ENCODE measurements around the gene PLPP3. TPM values are rescaled to one million over a fixed set of nuclear protein-coding genes. Genes with fewer than 3 reads are reported as not detected.

The PLPP3 gene
- total and polyA plus RNA-seq, 9 of the 15 experiments (the other 6 are each of a cell fraction or from before 2014, with no cell fraction given) = 0.07 to 0.54 (median 0.20) TPM

DNA sequence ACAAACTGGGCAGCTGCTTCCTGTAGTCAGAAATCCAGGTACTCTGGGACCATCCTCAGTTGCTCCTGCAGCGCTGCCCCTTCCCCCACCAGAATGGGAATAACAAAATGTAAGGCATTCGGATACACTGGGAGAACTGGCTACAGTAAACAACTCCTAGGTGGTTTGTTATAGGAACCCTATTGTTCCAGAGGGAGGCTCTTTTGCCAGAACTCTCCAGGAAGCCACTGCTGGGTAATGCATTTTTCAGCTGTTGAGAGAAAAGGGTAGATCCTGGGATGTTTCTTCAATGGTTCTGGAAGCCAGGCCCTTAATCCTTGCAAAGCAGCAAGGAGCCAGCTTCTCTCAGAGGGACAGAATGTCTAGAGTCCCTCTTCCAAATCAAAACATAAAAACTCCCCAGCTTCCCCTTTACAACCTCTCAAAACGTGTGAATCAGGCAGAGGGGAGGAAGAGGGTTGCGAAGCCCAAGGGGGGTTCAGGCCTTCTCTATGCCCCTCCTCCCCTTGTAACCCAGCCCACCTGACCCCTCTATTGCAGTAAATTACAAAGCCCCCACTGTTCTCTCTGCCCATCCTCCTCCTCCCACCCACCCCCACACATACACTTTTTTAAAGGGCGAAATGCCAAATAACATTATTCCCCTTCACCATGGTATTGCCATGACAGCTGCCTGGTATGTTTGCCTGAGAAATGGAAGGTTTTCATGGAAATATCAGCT lies 29.1 kb downstream of the PLPP3 start:
- no peak overlapping the region for H3K4me3 ChIP-seq
- intact Hi-C loops (cut with micrococcal nuclease) = no loop called here
- H3K4me2 ChIP-seq (ENCODE audit: insufficient read depth, low read length) = no peak overlapping the region
- no peak for DNase-seq (ENCODE audit: extremely low read depth in 1 of 4, low spot score in 3 of 4)
- ChIA-PET POLR2A (interaction anchor here (0.6 kb wide), 1 partner anchor 26 kb away, joined by 3 read pairs; no protein-coding TSS in a partner anchor), CTCF (ENCODE audit: low intra/inter-chr PET ratio) (no interaction called here)
- in situ Hi-C loops (cut with MboI) = no loop called here
- TF ChIP-seq TARDBP (IDR thresholded peaks at IDR 0.05) = no peak
- no peak for TF ChIP-seq RB1 (IDR thresholded peaks at IDR 0.05; ENCODE audit: low read depth)
- TF ChIP-seq, protein P1, sequence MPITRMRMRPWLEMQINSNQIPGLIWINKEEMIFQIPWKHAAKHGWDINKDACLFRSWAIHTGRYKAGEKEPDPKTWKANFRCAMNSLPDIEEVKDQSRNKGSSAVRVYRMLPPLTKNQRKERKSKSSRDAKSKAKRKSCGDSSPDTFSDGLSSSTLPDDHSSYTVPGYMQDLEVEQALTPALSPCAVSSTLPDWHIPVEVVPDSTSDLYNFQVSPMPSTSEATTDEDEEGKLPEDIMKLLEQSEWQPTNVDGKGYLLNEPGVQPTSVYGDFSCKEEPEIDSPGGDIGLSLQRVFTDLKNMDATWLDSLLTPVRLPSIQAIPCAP (CRISPR knock-in tag; IDR thresholded peaks at IDR 0.05; ENCODE audit: borderline replicate concordance) = no peak
- no TSS peak for BruUV-seq (replicated peaks)
- no peak for ATAC-seq
- H3K4me1 ChIP-seq (replicated peaks in 1 of 2; ENCODE audit: control insufficient read depth in 2 of 2, insufficient read depth in 2 of 2, low read length in 2 of 2) = no peaks in the 10 kb centered on the region
- H3K36me3 ChIP-seq (ENCODE audit: control insufficient read depth, insufficient read depth, low read length) = no peaks in the 10 kb centered on the region
- H4K20me1 ChIP-seq (replicated peaks; ENCODE audit: control insufficient read depth, insufficient read depth, low read length) = no peaks in the 10 kb centered on the region
- no peak overlapping the region for H2AFZ ChIP-seq (ENCODE audit: low read depth, low read length)
- H3K9ac ChIP-seq (ENCODE audit: insufficient read depth in 1 of 2, low read depth in 2 of 2, low read length in 2 of 2) = no peak overlapping the region
- WGBS (ENCODE audit: insufficient coverage, low coverage, missing lambda C conversion rate) = 7% methylated on average over 5 of the region's 5 CpGs
- no peaks in the 10 kb centered on the region for H3K79me2 ChIP-seq (ENCODE audit: control insufficient read depth, insufficient read depth, low read length)
- peaks cover 0 to 16% of the 10 kb centered on the region in 2 experiments; a peak in 2 of 5 replicates for H3K27me3 ChIP-seq (ENCODE audit: control insufficient read depth in 2 of 2, insufficient read depth in 2 of 2, low read length in 2 of 2)
- H3K9me3 ChIP-seq (replicated peaks; ENCODE audit: control insufficient read depth, insufficient read depth, low read depth, low read length) = no peaks in the 10 kb centered on the region
- H3K9me1 ChIP-seq (ENCODE audit: control insufficient read depth, insufficient read depth, low read length) = no peaks in the 10 kb centered on the region
- no peak overlapping the region for H3K27ac ChIP-seq (ENCODE audit: extremely low read depth, low read depth, low read length)
- no peak for FAIRE-seq

DNA sequence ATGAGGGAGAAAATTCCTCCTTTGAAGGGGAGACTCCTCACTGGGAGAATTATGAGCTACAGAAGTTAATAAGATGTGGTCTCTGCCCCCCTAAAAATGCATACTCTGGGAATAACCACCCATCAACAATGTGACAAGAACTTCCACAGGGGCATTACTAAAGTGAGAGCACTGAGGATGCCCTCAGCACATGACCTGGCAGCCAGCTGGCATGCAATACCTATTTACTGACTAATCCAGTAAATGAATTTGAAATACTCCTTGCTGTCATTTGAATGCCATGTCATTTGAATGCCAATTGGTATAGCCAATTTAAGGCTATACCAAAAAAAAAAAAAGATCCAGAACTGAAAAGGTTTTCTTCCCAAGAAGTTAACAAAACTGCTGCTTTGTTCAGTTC lies 30.8 kb downstream of the PLPP3 start:
- Histone ChIP-seq H3K27ac (ENCODE audit: extremely low read depth, low read depth, low read length) (no peak overlapping the region), H3K4me3 (no peak overlapping the region), H3K9ac (ENCODE audit: insufficient read depth in 1 of 2, low read depth in 2 of 2, low read length in 2 of 2) (no peak overlapping the region), H3K4me2 (ENCODE audit: insufficient read depth, low read length) (no peak overlapping the region), H3K9me1 (ENCODE audit: control insufficient read depth, insufficient read depth, low read length) (no peaks in the 10 kb centered on the region), H3K9me3 (replicated peaks; ENCODE audit: control insufficient read depth, insufficient read depth, low read depth, low read length) (no peaks in the 10 kb centered on the region), H3K36me3 (ENCODE audit: control insufficient read depth, insufficient read depth, low read length) (no peaks in the 10 kb centered on the region), H3K4me1 (replicated peaks in 1 of 2; ENCODE audit: control insufficient read depth in 2 of 2, insufficient read depth in 2 of 2, low read length in 2 of 2) (no peaks in the 10 kb centered on the region), H3K79me2 (ENCODE audit: control insufficient read depth, insufficient read depth, low read length) (no peaks in the 10 kb centered on the region), H2AFZ (ENCODE audit: low read depth, low read length) (no peak overlapping the region), H3K27me3 (ENCODE audit: control insufficient read depth in 2 of 2, insufficient read depth in 2 of 2, low read length in 2 of 2) (peaks cover 0 to 16% of the 10 kb centered on the region in 2 experiments; a peak in 2 of 5 replicates), H4K20me1 (replicated peaks; ENCODE audit: control insufficient read depth, insufficient read depth, low read length) (no peaks in the 10 kb centered on the region)
- intact Hi-C loops (cut with micrococcal nuclease) (no loop called here), in situ Hi-C loops (cut with MboI) (no loop called here)
- no peak for TF ChIP-seq PYGO2 (tag; IDR thresholded peaks at IDR 0.05)
- TF ChIP-seq ZNF134 (CRISPR knock-in tag; conservative IDR thresholded peaks at IDR 0.05) = no peak
- TF ChIP-seq IFI16 (CRISPR knock-in tag; IDR thresholded peaks at IDR 0.05) = no peak
- TF ChIP-seq MAZ (CRISPR knock-in tag; conservative IDR thresholded peaks at IDR 0.05 in 1 of 2, IDR thresholded peaks at IDR 0.05 in 1 of 2) = no peak
- no peak for TF ChIP-seq BRCA1 (IDR thresholded peaks at IDR 0.05)
- TF ChIP-seq BRCA1 (CRISPR knock-in tag; IDR thresholded peaks at IDR 0.05) = no peak
- TF ChIP-seq, protein P2, sequence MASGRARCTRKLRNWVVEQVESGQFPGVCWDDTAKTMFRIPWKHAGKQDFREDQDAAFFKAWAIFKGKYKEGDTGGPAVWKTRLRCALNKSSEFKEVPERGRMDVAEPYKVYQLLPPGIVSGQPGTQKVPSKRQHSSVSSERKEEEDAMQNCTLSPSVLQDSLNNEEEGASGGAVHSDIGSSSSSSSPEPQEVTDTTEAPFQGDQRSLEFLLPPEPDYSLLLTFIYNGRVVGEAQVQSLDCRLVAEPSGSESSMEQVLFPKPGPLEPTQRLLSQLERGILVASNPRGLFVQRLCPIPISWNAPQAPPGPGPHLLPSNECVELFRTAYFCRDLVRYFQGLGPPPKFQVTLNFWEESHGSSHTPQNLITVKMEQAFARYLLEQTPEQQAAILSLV (tag; IDR thresholded peaks at IDR 0.05) = no peak
- no peak for TF ChIP-seq NCOA4 (IDR thresholded peaks at IDR 0.05; ENCODE audit: partially characterized antibody)
- DNase-seq (ENCODE audit: extremely low read depth in 1 of 4, low spot score in 3 of 4) = no peak
- no peak for ATAC-seq
- BruUV-seq (replicated peaks) = no TSS peak
- POLR2A ChIA-PET = interaction anchor here (0.7 to 0.8 kb wide), 2 partner anchors 17 to 69 kb away, joined by 3 read pairs; no protein-coding TSS in a partner anchor
- CTCF ChIA-PET (ENCODE audit: low intra/inter-chr PET ratio) = no interaction called here
- FAIRE-seq = no peak
